Liver (tissue), 9 donors: ENCODE results near the gene BIRC6. TPM values are rescaled to one million over a fixed set of nuclear protein-coding genes. Genes with fewer than 3 reads are reported as not detected.
"Not testable (repeated sequence)": the region's sequence is repeated elsewhere in the genome, so short reads cannot be mapped to it uniquely, and the experiment has no call there.

Source experiments
- DNase-seq: peaks from one replicate; pipeline ENCODE4 v3.0.0-alpha.2; 2017; ENCODE audit warnings: low spot score
- H3K27ac ChIP-seq, 2 donors: one replicate each; pipeline ENCODE4 v1.7.0; 2013; ENCODE audit warnings: inconsistent platforms in 2 of 2, low read length in 2 of 2, control low read depth in 1 of 2, low read depth in 1 of 2, mild to moderate bottlenecking in 1 of 2
- H3K27me3 ChIP-seq, 4 donors: one replicate each; pipeline versions ENCODE4 v1.6.1 to v1.7.0; 2013; ENCODE audit warnings: low read length in 3 of 4, inconsistent platforms in 1 of 4, mild to moderate bottlenecking in 1 of 4, moderate library complexity in 1 of 4; ENCODE audit not compliant: control insufficient read depth in 4 of 4, insufficient read depth in 4 of 4
- H3K36me3 ChIP-seq, 4 donors: one replicate each; pipeline versions ENCODE4 v1.6.1 to v1.7.0; 2013; ENCODE audit warnings: low read length in 3 of 4, mild to moderate bottlenecking in 3 of 4, low read depth in 1 of 4, moderate library complexity in 1 of 4; ENCODE audit not compliant: control insufficient read depth in 4 of 4, insufficient read depth in 3 of 4
- H3K4me1 ChIP-seq, 4 donors: one replicate each; pipeline versions ENCODE4 v1.6.1 to v1.7.0; 2013; ENCODE audit warnings: low read length in 3 of 4, mild to moderate bottlenecking in 3 of 4, moderate library complexity in 1 of 4; ENCODE audit not compliant: control insufficient read depth in 4 of 4, insufficient read depth in 4 of 4
- H3K4me3 ChIP-seq, 3 donors: one replicate each; pipeline versions ENCODE4 v1.6.1 to v1.7.0; 2013; ENCODE audit warnings: low read length in 3 of 3, control low read depth in 1 of 3, low read depth in 1 of 3, mild to moderate bottlenecking in 1 of 3
- H3K9ac ChIP-seq, 2 donors: one replicate each; pipeline ENCODE4 v1.7.0; 2013; ENCODE audit warnings: low read length in 2 of 2, mild to moderate bottlenecking in 2 of 2, moderate library complexity in 2 of 2, control low read depth in 1 of 2, low read depth in 1 of 2
- H3K9me3 ChIP-seq, 4 donors: one replicate each; pipeline versions ENCODE4 v1.6.1 to v1.7.0; 2013; ENCODE audit warnings: low read length in 3 of 4; ENCODE audit not compliant: control insufficient read depth in 4 of 4
- EGR1 ChIP-seq, 2 donors: IDR thresholded peaks; 2 replicates each; pipeline ENCODE4 v1.6.1; 2016 to 2018; ENCODE audit warnings: antibody characterized with exemption in 2 of 2, low read depth in 2 of 2
- FOXA1 ChIP-seq: IDR thresholded peaks from 2 replicates; pipeline ENCODE4 v1.6.1; 2016; ENCODE audit warnings: antibody characterized with exemption
- GABPA ChIP-seq, 2 donors: IDR thresholded peaks in 1 of 2; conservative IDR thresholded peaks in 1 of 2; 2 replicates each; pipeline ENCODE4 v1.6.1; 2016; ENCODE audit warnings: antibody characterized with exemption in 2 of 2, mild to moderate bottlenecking in 1 of 2, moderate library complexity in 1 of 2
- HNF4A ChIP-seq, 2 donors: conservative IDR thresholded peaks; 2 replicates each; pipeline ENCODE4 v1.6.1; 2016; ENCODE audit warnings: antibody characterized with exemption in 2 of 2, mild to moderate bottlenecking in 2 of 2
- JUND ChIP-seq, 2 donors: IDR thresholded peaks; 2 replicates each; pipeline ENCODE4 v1.6.1; 2016; ENCODE audit warnings: antibody characterized with exemption in 2 of 2
- NR2F2 ChIP-seq: IDR thresholded peaks from 2 replicates; pipeline ENCODE4 v1.6.1; 2016; ENCODE audit warnings: antibody characterized with exemption
- SP1 ChIP-seq: IDR thresholded peaks from 2 replicates; pipeline ENCODE4 v1.6.1; 2018; ENCODE audit warnings: antibody characterized with exemption, mild to moderate bottlenecking
- WGBS: extraction: QIAGEN DNeasy Blood & Tissue Kit; methylation state at CpG from one replicate; pipeline ENCODE4 v1.1.7; 2013; 5-methylcytosine and 5-hydroxymethylcytosine counted together
- polyA plus RNA-seq, 2 donors: library from polyadenylated mRNA; stranded (reverse) in 1 of 2; unstranded in 1 of 2; fragments of 200-250 nt in 1 of 2; fragments of >200 nt in 1 of 2; fragmentation: Nextera tagmentation in 1 of 2; extraction: Ambion mirVana in 1 of 2; gene quantifications; one replicate each; pipeline versions ENCODE4 v1.2.1 to v1.2.3, GENCODE V29; 2013 to 2015
- total RNA-seq, 2 donors: library from RNA; depleted of rRNA; stranded (reverse); fragments of >200 nt; gene quantifications; one replicate each; pipeline ENCODE4 v1.2.3, GENCODE V29; 2014
- TF ChIP-seq, protein P1 (sequence below): fragments of 150-350 bp; IDR thresholded peaks from 2 replicates; pipeline ENCODE4 v1.5.1; 2017; ENCODE audit warnings: improper control_type of control experiment, low read depth, low read length; ENCODE audit not compliant: missing input control
- TF ChIP-seq, protein P2 (sequence below): IDR thresholded peaks from 2 replicates; pipeline ENCODE4 v1.6.1; 2016; ENCODE audit warnings: antibody characterized with exemption, mild to moderate bottlenecking
- donor health status: healthy.
- donor health status: healthy.
- donor health status: healthy.
- donor health status: healthy.
- donor health status: healthy.

The BIRC6 gene
- total and polyA plus RNA-seq, 4 donors = 11.1 to 171 (median 45.2) TPM

DNA sequence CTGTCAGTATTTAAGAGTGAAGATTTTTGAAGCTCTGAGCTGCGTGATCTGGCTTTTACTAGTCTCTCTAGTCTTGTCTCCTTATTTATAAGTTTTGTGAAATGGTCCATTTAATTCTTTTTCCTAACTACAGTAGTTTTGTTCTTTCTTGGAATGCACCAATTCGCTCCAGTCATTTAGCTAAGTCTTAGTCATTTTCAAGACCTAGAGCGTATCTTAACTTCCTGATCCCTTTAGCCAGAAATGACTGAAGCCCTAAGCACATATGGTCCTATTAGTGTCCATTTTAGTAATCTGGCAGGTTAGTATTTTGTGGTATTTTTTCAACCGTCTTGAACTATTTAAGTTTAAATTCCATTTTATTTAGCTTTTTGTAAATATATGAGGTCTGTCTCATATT, 3.6 kb downstream of the BIRC6 start (continued):
- TF ChIP-seq, protein P1, sequence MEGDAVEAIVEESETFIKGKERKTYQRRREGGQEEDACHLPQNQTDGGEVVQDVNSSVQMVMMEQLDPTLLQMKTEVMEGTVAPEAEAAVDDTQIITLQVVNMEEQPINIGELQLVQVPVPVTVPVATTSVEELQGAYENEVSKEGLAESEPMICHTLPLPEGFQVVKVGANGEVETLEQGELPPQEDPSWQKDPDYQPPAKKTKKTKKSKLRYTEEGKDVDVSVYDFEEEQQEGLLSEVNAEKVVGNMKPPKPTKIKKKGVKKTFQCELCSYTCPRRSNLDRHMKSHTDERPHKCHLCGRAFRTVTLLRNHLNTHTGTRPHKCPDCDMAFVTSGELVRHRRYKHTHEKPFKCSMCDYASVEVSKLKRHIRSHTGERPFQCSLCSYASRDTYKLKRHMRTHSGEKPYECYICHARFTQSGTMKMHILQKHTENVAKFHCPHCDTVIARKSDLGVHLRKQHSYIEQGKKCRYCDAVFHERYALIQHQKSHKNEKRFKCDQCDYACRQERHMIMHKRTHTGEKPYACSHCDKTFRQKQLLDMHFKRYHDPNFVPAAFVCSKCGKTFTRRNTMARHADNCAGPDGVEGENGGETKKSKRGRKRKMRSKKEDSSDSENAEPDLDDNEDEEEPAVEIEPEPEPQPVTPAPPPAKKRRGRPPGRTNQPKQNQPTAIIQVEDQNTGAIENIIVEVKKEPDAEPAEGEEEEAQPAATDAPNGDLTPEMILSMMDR = no peak
- TF ChIP-seq JUND (IDR thresholded peaks at IDR 0.05) (no peak), SP1 (no peak)

DNA sequence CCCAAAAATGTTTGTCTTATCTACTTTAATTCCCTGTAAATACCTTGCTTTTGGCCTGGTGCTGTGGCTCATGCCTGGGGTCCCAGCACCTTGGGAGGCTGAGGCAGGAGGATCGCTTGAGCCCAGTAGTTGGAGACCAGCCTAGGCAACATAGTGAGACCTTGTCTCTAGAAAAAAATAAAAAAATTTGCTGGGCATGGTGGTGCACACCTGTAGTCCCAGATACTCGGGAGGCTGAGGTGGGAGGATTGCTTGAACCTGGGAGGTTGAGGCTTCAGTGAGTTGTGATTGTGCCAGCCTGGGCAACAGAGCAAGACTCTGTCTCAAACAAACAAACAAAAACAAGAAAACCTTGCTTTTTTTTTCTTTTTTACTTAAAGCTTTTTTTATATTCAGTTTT, 6.2 kb downstream of the BIRC6 start:
- H3K9me3 ChIP-seq, DNase-seq, H3K36me3 ChIP-seq, H3K9ac ChIP-seq, H3K27me3 ChIP-seq, H3K4me3 ChIP-seq, H3K27ac ChIP-seq: not testable (repeated sequence)
- H3K4me1 ChIP-seq = peaks cover 7 to 46% (median 39%) of the 10 kb centered on the region in 4 donors
- 98% methylated on average over 2 of the region's 2 CpGs for WGBS

DNA sequence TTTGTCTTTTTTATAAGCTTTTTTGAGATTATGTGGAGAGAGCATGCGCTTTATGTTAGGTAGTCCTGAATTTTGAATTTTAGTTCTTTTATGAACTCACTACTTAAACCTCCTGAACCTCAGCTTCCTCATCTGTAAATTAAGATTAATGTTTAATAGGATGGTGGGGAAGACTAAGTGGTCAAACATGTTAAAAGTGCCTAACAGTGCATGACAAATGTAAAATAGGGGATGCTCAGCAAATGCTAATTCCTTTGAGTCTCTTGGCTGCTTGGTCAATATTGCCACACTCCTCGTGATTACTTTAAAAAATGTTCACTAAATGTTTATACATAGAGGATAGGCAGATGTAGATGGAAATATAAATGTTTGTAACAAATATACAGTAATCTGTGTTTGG, 6.8 kb downstream of the BIRC6 start:
- Histone ChIP-seq H3K36me3 (no peaks in the 10 kb centered on the region), H3K4me1 (peaks cover 9 to 46% (median 37%) of the 10 kb centered on the region in 4 donors), H3K9me3 (no peaks in the 10 kb centered on the region), H3K9ac (no peak overlapping the region), H3K4me3 (no peak overlapping the region), H3K27me3 (no peaks in the 10 kb centered on the region), H3K27ac (no peak overlapping the region)
- WGBS = 63% methylated on average over 2 of the region's 2 CpGs
- DNase-seq = no peak
- TF ChIP-seq HNF4A (conservative IDR thresholded peaks at IDR 0.05) = no peak
- TF ChIP-seq, protein P2, sequence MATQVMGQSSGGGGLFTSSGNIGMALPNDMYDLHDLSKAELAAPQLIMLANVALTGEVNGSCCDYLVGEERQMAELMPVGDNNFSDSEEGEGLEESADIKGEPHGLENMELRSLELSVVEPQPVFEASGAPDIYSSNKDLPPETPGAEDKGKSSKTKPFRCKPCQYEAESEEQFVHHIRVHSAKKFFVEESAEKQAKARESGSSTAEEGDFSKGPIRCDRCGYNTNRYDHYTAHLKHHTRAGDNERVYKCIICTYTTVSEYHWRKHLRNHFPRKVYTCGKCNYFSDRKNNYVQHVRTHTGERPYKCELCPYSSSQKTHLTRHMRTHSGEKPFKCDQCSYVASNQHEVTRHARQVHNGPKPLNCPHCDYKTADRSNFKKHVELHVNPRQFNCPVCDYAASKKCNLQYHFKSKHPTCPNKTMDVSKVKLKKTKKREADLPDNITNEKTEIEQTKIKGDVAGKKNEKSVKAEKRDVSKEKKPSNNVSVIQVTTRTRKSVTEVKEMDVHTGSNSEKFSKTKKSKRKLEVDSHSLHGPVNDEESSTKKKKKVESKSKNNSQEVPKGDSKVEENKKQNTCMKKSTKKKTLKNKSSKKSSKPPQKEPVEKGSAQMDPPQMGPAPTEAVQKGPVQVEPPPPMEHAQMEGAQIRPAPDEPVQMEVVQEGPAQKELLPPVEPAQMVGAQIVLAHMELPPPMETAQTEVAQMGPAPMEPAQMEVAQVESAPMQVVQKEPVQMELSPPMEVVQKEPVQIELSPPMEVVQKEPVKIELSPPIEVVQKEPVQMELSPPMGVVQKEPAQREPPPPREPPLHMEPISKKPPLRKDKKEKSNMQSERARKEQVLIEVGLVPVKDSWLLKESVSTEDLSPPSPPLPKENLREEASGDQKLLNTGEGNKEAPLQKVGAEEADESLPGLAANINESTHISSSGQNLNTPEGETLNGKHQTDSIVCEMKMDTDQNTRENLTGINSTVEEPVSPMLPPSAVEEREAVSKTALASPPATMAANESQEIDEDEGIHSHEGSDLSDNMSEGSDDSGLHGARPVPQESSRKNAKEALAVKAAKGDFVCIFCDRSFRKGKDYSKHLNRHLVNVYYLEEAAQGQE = no peak
- TF ChIP-seq SP1 = no peak
- TF ChIP-seq NR2F2 = no peak
- TF ChIP-seq FOXA1 = no peak
- TF ChIP-seq GABPA (IDR thresholded peaks at IDR 0.05 in 1 of 2, conservative IDR thresholded peaks at IDR 0.05 in 1 of 2) = no peak
- TF ChIP-seq EGR1 (IDR thresholded peaks at IDR 0.05; ENCODE audit: low read depth in 2 of 2) = no peak

DNA sequence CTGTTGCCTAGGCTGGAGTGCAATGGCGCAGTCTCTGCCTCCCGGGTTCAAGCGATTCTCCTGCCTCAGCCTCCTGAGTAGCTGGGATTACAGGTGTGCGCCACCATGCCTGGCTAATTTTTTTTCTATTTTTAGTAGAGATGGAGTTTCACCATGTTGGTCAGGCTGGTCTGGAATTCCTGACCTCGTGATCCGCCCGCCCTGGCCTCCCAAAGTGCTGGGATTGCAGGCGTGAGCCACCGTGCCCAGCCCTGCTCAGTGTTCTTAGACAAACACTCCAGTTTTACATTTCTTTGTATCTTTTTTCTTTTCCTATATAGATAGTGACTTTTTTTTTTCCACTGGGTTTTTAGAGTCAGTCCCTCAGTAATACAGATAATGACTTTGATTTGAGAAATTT, 7.5 kb downstream of the BIRC6 start:
- 80% methylated on average over 9 of the region's 9 CpGs for WGBS
- H3K9ac ChIP-seq, H3K4me3 ChIP-seq, DNase-seq, H3K27me3 ChIP-seq, H3K36me3 ChIP-seq, H3K9me3 ChIP-seq, H3K27ac ChIP-seq: not testable (repeated sequence)
- H3K4me1 ChIP-seq = peaks cover 11 to 46% (median 36%) of the 10 kb centered on the region in 4 donors

DNA sequence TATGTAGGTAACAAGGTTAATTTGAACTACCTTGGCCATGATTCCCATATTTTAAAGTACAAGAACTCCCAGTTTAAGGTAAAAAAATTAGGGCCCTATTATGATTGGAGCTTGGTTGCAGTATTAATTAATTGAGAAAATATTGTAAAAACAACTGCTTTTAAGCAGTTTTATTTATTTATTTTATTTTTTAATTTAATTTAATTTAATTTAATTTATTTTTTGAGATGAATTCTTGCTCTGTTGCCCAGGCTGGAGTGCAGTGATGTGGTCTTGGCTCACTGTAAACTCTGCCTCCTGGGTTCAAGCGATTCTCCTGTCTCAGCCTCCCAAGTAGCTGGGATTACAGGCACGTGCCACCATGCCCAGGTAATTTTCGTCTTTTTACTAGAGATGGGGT, 8.9 kb downstream of the BIRC6 start:
- not testable (repeated sequence) for H3K36me3 ChIP-seq, H3K27me3 ChIP-seq, H3K4me3 ChIP-seq, DNase-seq, H3K9me3 ChIP-seq, H3K9ac ChIP-seq, H3K27ac ChIP-seq
- peaks cover 13 to 37% (median 25%) of the 10 kb centered on the region in 4 donors for H3K4me1 ChIP-seq
- 90% methylated on average over 3 of the region's 3 CpGs for WGBS
